ENCODE results near the gene DENND1A.

Gene DENND1A

DNA sequence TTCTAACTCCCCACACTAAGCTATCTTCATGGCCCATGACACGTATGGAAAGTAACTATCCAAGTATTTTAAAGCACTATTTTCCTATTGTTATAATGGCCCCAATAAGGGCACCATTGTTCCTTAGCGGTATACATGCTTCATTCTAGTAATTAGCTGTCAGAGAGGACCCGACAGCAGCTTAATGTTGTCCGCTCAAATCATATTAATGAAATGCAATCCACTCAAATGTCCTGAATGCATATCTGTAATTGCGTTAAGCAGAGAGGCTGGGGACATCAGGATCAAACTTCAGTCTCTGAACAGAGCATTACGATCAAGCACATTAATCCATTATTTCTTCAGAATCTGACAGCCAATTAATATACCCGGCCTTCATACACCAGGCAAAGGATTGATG is 434.2 kb downstream of the DENND1A start:
- DNase-seq (ENCODE audit: low spot score): no peak
- H3K27ac Mint-ChIP-seq: no peak overlapping the region
- H3K4me1 Mint-ChIP-seq (ENCODE audit: low read depth): no peaks in the 10 kb centered on the region
- H3K9me3 Mint-ChIP-seq: no peaks in the 10 kb centered on the region
- H3K27me3 Mint-ChIP-seq (ENCODE audit: low read depth): no peaks in the 10 kb centered on the region
- no peak overlapping the region for H3K4me3 Mint-ChIP-seq
- H3K36me3 Mint-ChIP-seq (ENCODE audit: low read depth): no peaks in the 10 kb centered on the region

- Mint-ChIP-seq H3K9me3 (no peaks in the 10 kb centered on the region), H3K4me3 (no peak overlapping the region), H3K27me3 (ENCODE audit: low read depth) (no peaks in the 10 kb centered on the region), H3K36me3 (ENCODE audit: low read depth) (no peaks in the 10 kb centered on the region), H3K4me1 (ENCODE audit: low read depth) (no peaks in the 10 kb centered on the region), H3K27ac (no peak overlapping the region)
- DNase-seq (ENCODE audit: low spot score): no peak
These were observed 436.3 kb downstream of the DENND1A start for GRCh38 chr9:123493627-123494026.

- Mint-ChIP-seq H3K27ac (no peak overlapping the region), H3K9me3 (no peaks in the 10 kb centered on the region), H3K4me1 (ENCODE audit: low read depth) (no peaks in the 10 kb centered on the region), H3K4me3 (no peak overlapping the region), H3K36me3 (ENCODE audit: low read depth) (no peaks in the 10 kb centered on the region), H3K27me3 (ENCODE audit: low read depth) (no peaks in the 10 kb centered on the region)
- no peak for DNase-seq (ENCODE audit: low spot score)
These were observed 439.2 kb downstream of the DENND1A start for GRCh38 chr9:123490688-123491087.

DNA sequence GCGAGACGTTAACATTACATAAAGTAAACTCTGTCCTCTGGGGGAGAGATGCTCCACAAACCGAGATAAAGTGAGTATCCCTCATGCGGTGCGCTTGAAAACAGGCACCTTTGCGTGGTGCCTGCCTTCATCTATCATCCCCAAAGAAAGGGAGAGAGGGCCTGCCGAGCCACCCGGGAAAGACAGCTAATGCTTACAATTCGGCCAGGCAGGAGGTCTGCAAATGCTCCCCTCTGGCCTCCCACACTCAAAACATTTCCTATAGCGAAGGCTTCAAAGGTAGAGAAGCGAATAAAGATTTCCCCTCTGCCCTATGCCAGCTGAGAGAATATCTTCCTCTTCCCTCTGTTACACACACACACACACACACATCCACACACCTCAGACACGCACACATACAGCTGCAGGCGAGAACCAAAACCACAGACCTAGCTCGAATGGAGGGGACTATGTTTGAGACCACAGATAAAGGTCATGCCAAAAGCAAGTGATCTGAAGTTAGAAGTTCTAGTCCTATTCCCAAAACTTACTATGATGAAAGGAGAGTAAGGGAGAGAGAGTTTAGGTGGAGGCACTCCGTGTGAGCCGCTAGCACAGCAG is 441.1 kb downstream of the DENND1A start:
- Mint-ChIP-seq H3K27ac (no peak overlapping the region), H3K4me1 (ENCODE audit: low read depth) (no peaks in the 10 kb centered on the region), H3K36me3 (ENCODE audit: low read depth) (no peaks in the 10 kb centered on the region), H3K4me3 (no peak overlapping the region), H3K27me3 (ENCODE audit: low read depth) (no peaks in the 10 kb centered on the region), H3K9me3 (no peaks in the 10 kb centered on the region)
- no peak for DNase-seq (ENCODE audit: low spot score)

DNA sequence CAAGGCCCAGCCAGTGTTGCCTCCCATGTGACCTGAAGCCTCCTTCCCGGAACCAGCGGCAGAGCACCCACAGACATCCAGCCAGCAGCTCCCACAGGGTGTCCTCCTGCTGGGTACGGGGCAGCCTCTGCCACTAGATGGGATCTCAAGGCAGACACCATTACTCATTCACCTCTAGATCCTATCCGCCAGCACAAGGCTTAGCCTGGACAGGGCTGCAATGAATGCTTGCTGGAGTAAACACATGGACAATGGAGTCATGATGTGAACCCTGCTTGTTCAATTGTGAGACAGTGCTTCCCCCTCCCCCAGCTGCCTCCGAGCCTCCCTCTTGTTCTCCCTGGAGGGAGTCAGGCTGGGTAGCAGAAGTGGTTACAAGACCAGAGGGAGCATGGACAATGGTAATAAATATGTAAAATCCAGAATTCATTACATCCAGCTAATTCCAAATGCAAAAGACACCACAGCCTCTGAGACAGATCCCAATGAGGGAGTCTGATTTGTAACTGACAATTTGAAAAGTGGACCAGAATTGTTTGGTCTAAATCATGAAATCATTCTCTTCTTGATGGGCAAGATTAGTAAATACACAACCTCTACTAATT is 441.9 kb downstream of the DENND1A start:
- Mint-ChIP-seq H3K27me3 (ENCODE audit: low read depth) (no peaks in the 10 kb centered on the region), H3K27ac (no peak overlapping the region), H3K36me3 (ENCODE audit: low read depth) (no peaks in the 10 kb centered on the region), H3K4me3 (no peak overlapping the region), H3K4me1 (ENCODE audit: low read depth) (no peaks in the 10 kb centered on the region), H3K9me3 (no peaks in the 10 kb centered on the region)
- DNase-seq (ENCODE audit: low spot score): no peak

DNA sequence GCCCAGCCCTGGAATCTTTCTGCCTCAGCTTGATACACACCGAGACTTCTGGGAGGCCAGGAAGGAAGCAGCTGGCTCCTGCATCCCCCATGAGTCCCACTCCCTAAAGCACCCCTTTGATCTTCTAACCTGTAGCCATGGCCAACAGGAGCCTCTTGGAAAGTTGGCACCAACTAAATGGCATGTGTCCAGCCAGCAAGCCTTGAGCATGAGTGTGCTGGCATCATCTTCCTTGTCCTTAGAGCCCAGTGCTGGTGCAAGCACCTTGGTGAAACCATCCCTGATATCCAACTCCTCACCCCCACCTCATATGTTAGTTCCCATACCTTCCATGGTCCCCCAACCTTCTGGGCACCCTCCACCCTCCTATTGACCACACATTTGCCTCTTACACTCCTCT is 443.5 kb downstream of the DENND1A start:
- no peaks in the 10 kb centered on the region for H3K27me3 Mint-ChIP-seq (ENCODE audit: low read depth)
- no peak for DNase-seq (ENCODE audit: low spot score)
- H3K4me3 Mint-ChIP-seq: no peak overlapping the region
- H3K4me1 Mint-ChIP-seq (ENCODE audit: low read depth): no peaks in the 10 kb centered on the region
- no peaks in the 10 kb centered on the region for H3K9me3 Mint-ChIP-seq
- H3K36me3 Mint-ChIP-seq (ENCODE audit: low read depth): no peaks in the 10 kb centered on the region
- H3K27ac Mint-ChIP-seq: no peak overlapping the region

DNA sequence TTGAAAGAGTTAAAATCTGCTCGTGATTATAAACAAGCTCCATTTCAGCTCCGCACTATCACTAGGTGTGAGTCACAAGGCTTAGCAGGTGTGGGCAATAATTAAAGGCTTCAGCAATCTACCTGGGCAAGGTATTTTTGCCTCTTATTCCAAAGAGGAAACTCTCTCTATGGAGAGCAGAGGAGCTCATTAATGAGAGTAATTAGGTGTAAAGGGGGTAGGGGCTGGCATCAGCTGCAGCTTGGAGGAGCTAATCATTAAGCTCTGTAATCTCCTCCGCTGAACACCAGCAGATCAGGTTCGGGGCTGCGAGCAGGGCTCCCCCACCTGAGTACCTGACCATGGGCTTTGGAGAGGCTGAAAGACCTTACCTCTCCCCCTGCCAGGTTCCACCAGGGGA is 444.7 kb downstream of the DENND1A start:
- Mint-ChIP-seq H3K27me3 (ENCODE audit: low read depth) (no peaks in the 10 kb centered on the region), H3K4me1 (ENCODE audit: low read depth) (no peaks in the 10 kb centered on the region), H3K27ac (no peak overlapping the region), H3K4me3 (no peak overlapping the region), H3K9me3 (no peaks in the 10 kb centered on the region), H3K36me3 (ENCODE audit: low read depth) (no peaks in the 10 kb centered on the region)
- no peak for DNase-seq (ENCODE audit: low spot score)

DNA sequence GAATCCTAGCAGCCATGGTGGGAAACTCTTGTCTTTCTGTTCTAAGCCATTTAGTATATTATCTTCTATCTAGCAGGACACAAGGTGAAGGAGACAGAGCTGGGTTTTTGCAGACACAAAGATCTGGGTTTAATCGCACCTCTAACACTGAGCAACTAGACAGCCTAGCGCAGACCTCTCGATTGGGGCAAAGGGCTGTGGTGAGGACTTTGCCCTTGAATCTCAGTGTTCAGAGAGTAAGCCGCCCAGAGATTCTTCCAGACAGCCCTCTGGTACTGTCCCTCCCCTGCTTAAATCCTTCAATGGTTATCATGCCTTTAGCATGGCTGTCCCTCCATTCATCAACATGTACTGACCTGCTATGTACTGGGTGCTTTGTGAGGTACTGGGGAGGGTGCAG is 445.8 kb downstream of the DENND1A start:
- Mint-ChIP-seq H3K27ac (no peak overlapping the region), H3K4me1 (ENCODE audit: low read depth) (no peaks in the 10 kb centered on the region), H3K4me3 (no peak overlapping the region)

GRCh38 chr9:123483191-123483803 is 446.6 kb downstream of the DENND1A start:
- no peak for DNase-seq (ENCODE audit: low spot score)
- no peaks in the 10 kb centered on the region for H3K36me3 Mint-ChIP-seq (ENCODE audit: low read depth)
- H3K4me3 Mint-ChIP-seq: no peak overlapping the region
- H3K9me3 Mint-ChIP-seq: no peaks in the 10 kb centered on the region
- H3K4me1 Mint-ChIP-seq (ENCODE audit: low read depth): no peaks in the 10 kb centered on the region
- no peak overlapping the region for H3K27ac Mint-ChIP-seq
- no peaks in the 10 kb centered on the region for H3K27me3 Mint-ChIP-seq (ENCODE audit: low read depth)

More for the DNA sequence above, 445.8 kb downstream of the DENND1A start:
- Mint-ChIP-seq H3K27me3 (ENCODE audit: low read depth) (no peaks in the 10 kb centered on the region), H3K9me3 (no peaks in the 10 kb centered on the region), H3K36me3 (ENCODE audit: low read depth) (no peaks in the 10 kb centered on the region)
- no peak for DNase-seq (ENCODE audit: low spot score)

DNA sequence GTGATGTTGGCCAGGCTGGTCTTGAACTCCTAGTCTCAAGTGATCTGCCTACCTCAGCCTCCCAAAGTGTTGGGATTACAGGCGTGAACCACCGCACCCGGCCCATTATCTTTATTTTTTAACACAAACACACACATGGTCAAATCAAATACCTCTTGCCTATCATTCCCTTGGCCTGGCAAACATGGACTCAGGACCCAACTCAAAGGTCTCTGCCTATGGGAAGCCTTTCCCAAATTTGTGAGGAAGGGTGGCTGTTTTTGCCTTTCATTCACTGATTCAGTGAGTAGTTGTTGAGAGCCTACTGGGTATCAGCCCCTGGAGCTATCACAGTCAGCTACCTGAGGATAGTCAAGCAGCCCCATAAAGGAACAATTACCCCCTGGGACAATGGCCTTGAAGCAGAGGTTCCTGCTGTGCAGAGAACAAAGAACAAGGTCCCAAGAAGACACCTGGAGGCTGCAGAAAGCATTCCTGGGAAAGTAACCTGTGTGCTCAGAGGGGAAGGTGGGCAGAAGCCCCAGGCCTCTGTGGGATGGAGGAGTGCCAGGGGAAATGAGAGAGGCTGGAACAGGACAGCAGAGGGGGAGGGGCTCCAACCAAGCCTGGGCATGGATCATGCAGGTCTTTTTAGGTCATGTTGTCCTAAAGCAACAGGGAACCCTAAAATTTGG is 447.5 kb downstream of the DENND1A start:
- Mint-ChIP-seq H3K27me3 (ENCODE audit: low read depth) (no peaks in the 10 kb centered on the region), H3K36me3 (ENCODE audit: low read depth) (no peaks in the 10 kb centered on the region), H3K9me3 (no peaks in the 10 kb centered on the region), H3K27ac (no peak overlapping the region), H3K4me1 (ENCODE audit: low read depth) (no peaks in the 10 kb centered on the region), H3K4me3 (no peak overlapping the region)
- DNase-seq (ENCODE audit: low spot score): no peak

- no peak overlapping the region for H3K4me3 Mint-ChIP-seq
- H3K4me1 Mint-ChIP-seq (ENCODE audit: low read depth): no peaks in the 10 kb centered on the region
These were observed 448.6 kb downstream of the DENND1A start for GRCh38 chr9:123481209-123481865.

DNA sequence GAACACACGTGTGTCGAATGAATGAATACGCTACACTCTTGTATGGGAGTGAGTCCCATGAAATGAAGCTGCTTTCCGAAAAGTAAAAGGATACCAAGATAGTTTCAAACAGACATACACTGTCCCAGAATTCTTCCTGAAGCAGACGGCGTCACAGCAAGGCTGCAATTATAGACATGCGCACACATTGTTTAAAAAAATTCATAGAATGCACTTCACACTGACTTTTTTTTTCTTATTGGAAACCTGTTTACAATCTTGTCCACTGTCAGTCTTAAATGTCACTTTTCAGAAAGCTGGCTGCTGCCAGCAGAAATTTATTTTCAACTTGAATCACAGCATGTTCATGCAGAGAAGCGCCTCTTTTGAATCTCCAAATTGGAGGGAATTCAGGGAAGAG is 449.1 kb downstream of the DENND1A start:
- no peak for DNase-seq (ENCODE audit: low spot score)
- H3K4me1 Mint-ChIP-seq (ENCODE audit: low read depth): no peaks in the 10 kb centered on the region
- H3K36me3 Mint-ChIP-seq (ENCODE audit: low read depth): no peaks in the 10 kb centered on the region
- no peaks in the 10 kb centered on the region for H3K9me3 Mint-ChIP-seq
- no peak overlapping the region for H3K27ac Mint-ChIP-seq
- H3K4me3 Mint-ChIP-seq: no peak overlapping the region
- no peaks in the 10 kb centered on the region for H3K27me3 Mint-ChIP-seq (ENCODE audit: low read depth)

More at GRCh38 chr9:123481209-123481865, 448.6 kb downstream of the DENND1A start:
- no peak for DNase-seq (ENCODE audit: low spot score)
- H3K36me3 Mint-ChIP-seq (ENCODE audit: low read depth): no peaks in the 10 kb centered on the region
- H3K9me3 Mint-ChIP-seq: no peaks in the 10 kb centered on the region
- no peak overlapping the region for H3K27ac Mint-ChIP-seq
- H3K27me3 Mint-ChIP-seq (ENCODE audit: low read depth): no peaks in the 10 kb centered on the region

GRCh38 chr9:123480096-123480495 is 449.8 kb downstream of the DENND1A start:
- H3K9me3 Mint-ChIP-seq: no peaks in the 10 kb centered on the region
- H3K27ac Mint-ChIP-seq: no peak overlapping the region
- H3K4me3 Mint-ChIP-seq: no peak overlapping the region

More at GRCh38 chr9:123480096-123480495, 449.8 kb downstream of the DENND1A start:
- no peaks in the 10 kb centered on the region for H3K27me3 Mint-ChIP-seq (ENCODE audit: low read depth)
- no peak for DNase-seq (ENCODE audit: low spot score)
- H3K36me3 Mint-ChIP-seq (ENCODE audit: low read depth): no peaks in the 10 kb centered on the region
- H3K4me1 Mint-ChIP-seq (ENCODE audit: low read depth): no peaks in the 10 kb centered on the region
